GM10266 (cell line): Measurements from ENCODE around the gene COQ5.
"Not testable (repeated sequence)": the region's sequence is repeated elsewhere in the genome, so short reads cannot be mapped to it uniquely, and the experiment has no call there.

Experiments
- DNase-seq: peaks from one replicate; pipeline ENCODE4 v3.0.0; 2012; ENCODE audit errors: extremely low spot score
- CTCF ChIP-seq: IDR thresholded peaks from 2 replicates; pipeline ENCODE4 v1.5.1; 2012; ENCODE audit warnings: mild to moderate bottlenecking, low read depth; ENCODE audit not compliant: control insufficient read depth, insufficient read depth; ENCODE audit errors: missing control alignments

The COQ5 gene

GRCh38 chr12:120489018-120489417 lies 39.9 kb downstream of the COQ5 start:
- DNase-seq, result no peak
- TF ChIP-seq CTCF, result no peak

GRCh38 chr12:120488057-120488640 lies 40.8 kb downstream of the COQ5 start:
- no peak for DNase-seq
- TF ChIP-seq CTCF, result no peak

- DNase-seq, result not testable (repeated sequence)
Observed at GRCh38 chr12:120487552-120487951, 41.4 kb downstream of the COQ5 start.

GRCh38 chr12:120485961-120486881 lies 42.7 kb downstream of the COQ5 start:
- TF ChIP-seq CTCF, result no peak
- DNase-seq, result no peak

- DNase-seq, result no peak
- TF ChIP-seq CTCF, result no peak
Observed at GRCh38 chr12:120483621-120484020, 45.3 kb downstream of the COQ5 start.

- no peak for DNase-seq
- TF ChIP-seq CTCF, result no peak
Observed at GRCh38 chr12:120481022-120481767, 47.8 kb downstream of the COQ5 start.

- TF ChIP-seq CTCF, result no peak
- DNase-seq, result no peak
Observed at GRCh38 chr12:120480211-120480610, 48.7 kb downstream of the COQ5 start.
